GM19397 (cell line): Measurements from ENCODE around the gene PCNX2.
"Not testable (repeated sequence)": the region's sequence is repeated elsewhere in the genome, so short reads cannot be mapped to it uniquely, and the experiment has no call there.

ENCODE experiments used
- ATAC-seq: cut with Tn5 transposase; IDR thresholded peaks from one replicate; pipeline ENCODE4 v1.9.1; 2021; ENCODE audit warnings: mild to moderate bottlenecking, moderate library complexity; ENCODE audit not compliant: unreplicated experiment

PCNX2 gene

GRCh38 chr1:233112186-233113008, 183.1 kb downstream of the PCNX2 start:
- ATAC-seq: no peak

- ATAC-seq: no peak
Observed at GRCh38 chr1:233111731-233112130, 183.8 kb downstream of the PCNX2 start.

DNA sequence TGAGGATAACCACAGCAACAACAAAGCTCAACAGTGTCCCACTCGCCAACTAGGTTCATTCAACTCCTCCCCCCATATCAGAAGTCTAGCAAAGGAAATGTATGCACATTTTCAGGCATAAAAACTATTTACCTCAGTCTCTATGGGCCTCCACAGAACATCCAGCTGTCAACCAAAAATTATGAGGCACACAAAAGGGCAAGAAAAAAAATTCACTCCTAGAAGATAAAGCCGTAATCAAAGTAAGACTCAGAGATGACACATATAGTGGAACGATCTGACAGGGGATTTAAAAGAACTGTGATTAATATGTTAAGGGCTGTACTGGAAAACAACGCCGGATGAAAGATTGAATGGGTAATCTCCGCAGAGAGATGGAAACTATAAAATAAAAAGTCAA, 186.4 kb downstream of the PCNX2 start:
- no peak for ATAC-seq

GRCh38 chr1:233107716-233108130, 187.8 kb downstream of the PCNX2 start:
- ATAC-seq: not testable (repeated sequence)

GRCh38 chr1:233107130-233107660, 188.3 kb downstream of the PCNX2 start:
- ATAC-seq: no peak

GRCh38 chr1:233105225-233105624, 190.3 kb downstream of the PCNX2 start:
- no peak for ATAC-seq

DNA sequence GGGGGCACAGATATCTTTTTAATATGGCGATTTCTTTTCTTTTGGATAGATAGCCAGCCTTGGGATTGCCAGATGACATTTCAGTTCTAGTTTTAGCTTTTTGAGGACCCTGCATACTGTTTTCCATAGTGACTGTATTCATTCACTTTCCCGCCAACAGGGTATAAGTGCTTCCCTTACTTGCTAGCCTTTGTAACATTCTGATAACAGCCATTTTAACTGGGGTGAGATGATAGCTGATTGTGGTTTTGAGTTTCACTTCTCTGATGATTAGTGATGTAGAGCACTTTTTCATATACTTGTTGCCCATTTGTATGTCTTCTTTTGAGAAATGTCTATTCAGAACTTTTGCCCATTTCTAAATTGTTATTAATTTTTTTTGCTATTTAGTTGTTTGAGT, 193.2 kb downstream of the PCNX2 start:
- ATAC-seq: no peak

- no peak for ATAC-seq
Observed at GRCh38 chr1:233097959-233098580, 197.5 kb downstream of the PCNX2 start.

GRCh38 chr1:233097546-233097945, 198.0 kb downstream of the PCNX2 start:
- no peak for ATAC-seq

- no peak for ATAC-seq
Observed at GRCh38 chr1:233094691-233095090, 200.8 kb downstream of the PCNX2 start.

GRCh38 chr1:233094269-233094668, 201.3 kb downstream of the PCNX2 start:
- no peak for ATAC-seq

DNA sequence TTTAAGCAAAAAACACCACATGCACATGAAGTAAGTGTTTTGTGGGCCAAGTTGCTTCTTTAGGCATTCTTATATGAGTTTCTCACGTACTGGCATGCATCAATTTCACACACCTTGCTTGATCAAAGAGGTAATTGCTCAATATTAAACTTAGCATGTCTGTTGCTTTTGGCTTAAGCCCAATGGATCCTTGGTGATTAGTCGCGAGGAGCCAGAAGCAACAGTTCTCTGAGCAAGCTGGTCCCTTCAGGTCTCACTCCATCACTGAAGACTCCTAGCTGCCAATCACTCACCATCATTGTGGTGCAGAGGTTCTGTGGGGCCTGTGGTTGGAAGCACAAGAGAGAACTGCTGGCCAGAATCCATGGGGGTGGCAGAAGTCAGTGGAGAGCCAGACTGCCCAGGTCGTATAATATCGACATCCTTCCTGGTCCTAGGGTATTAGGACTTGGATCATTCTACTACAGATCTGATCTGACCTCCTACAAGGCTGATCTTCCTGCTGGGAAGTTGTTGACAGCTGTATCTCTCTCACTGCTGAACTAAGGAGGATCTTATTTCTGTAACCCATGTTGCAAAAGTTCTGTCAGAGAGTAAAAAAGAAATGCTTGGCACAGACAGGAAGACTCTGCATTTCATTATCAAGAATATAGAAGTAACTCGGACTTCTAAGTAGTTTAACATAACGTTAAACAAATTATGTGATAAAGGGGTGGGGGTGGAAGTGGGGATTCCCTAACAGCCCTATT, 204.6 kb downstream of the PCNX2 start:
- no peak for ATAC-seq

DNA sequence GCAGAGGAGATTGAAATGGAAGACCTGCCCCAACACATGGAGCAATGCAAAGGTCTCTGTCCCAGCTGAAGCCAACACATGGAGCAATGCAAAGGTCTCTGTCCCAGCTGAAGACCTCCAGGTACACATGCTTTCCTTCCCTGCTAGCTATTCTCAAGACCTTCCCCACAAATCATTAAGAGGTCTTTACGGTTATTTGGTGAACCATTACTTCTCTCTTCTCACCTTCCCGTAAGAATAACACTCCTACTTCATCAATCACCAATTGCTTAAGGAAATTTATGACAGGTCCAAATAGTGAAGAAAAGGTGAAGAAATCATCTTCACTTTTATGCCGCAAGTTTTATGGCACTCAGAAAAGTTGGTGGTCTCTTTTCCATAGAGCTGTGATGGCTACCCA, 206.3 kb downstream of the PCNX2 start:
- ATAC-seq: no peak

DNA sequence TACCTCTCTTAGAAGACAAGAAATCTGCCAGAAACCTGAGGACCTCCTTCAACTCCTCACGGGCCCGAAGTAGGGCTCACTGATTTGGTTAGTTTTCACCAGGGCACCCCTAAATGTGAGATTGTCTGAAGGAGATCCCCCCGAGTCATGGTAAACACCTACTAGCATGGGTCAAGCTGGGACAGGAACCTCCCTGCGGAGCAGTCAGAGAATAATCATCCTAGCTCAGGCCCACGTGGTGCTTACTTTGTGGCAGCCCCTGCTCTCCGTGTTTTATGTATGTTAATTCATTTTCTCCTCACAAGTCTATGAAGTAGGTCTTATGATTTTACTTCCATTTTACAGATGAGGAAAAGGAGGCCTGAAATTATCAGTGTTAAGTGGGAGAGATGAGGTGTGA, 206.9 kb downstream of the PCNX2 start:
- ATAC-seq: no peak

- no peak for ATAC-seq
Observed at GRCh38 chr1:233086961-233087881, 208.3 kb downstream of the PCNX2 start.

GRCh38 chr1:233085566-233085965, 210.0 kb downstream of the PCNX2 start:
- ATAC-seq: no peak

DNA sequence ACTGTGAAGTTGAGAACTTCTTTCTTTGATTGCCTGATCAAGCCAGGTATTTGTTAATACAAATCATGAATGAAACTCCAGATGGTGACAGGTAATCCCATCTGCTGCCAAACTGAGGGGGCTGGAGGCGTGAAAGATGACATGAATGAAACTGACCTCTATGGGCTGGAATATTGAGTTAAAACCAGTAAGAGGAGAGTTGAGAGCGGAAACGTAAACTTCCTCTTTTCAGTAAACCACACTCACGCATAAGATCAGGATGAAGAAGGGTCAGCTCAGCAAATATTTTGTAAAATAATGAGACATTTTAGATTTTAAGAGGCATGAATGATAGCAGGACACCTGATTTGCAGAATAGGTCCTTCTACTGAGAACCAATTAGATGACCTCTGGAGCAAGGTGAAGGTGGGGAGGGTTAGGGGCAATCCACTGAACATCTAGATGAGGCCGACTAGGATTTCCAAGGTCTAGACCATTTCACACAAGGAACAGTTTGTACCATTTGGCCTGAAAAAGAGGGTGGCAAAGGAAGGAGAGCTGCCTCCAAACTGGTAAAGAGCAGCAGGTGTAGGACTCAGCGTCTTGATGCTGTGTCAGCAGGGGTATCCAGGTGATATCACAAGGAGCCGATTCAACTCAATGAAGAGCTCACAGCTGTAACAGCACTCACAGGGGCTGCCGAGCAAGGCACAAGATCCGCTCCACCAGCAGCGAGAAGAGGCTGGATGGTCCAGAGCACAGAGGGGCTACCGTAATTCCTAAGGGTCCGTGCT, 212.6 kb downstream of the PCNX2 start:
- no peak for ATAC-seq

DNA sequence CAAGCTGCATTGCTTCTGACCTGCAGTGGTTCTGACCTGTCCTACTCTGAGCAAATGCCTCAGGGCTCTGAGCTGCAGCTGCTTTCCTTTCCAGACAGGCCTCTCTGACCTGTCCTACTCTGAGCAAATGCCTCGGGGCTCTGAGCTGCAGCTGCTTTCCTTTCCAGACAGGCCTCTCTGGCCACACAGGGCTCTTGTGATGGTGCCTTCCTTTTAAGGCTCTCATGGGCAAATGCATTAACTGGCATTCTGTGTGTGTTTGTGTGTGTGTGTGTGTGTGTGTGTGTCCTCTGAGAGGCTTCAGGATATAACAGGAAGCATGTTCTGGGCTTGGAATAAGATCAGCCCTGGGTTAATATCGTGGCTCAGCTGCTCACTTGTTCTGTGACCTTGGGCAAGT, 213.8 kb downstream of the PCNX2 start:
- no peak for ATAC-seq

DNA sequence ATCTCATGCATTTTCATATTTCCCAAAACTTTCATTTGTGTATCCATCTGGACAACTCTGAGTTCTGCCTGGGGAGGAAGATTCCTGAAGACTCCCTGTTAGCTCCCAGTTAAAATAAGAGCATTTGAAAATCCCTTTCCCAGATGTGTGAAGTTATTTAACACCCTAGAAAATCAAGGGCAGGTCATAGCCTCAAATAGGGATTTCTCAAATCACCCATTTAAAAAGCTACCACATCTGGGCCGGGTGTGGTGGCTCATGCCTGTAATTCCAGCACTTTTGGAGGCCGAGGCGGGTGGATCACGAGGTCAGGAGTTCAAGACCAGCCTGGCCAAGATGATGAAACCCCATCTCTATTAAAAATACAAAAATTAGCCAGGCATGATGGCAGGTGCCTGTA, 214.7 kb downstream of the PCNX2 start:
- not testable (repeated sequence) for ATAC-seq

- ATAC-seq: no peak
Observed at GRCh38 chr1:233080286-233080685, 215.2 kb downstream of the PCNX2 start.
